Measurements from ENCODE around the gene HRH3.

The HRH3 gene

DNA sequence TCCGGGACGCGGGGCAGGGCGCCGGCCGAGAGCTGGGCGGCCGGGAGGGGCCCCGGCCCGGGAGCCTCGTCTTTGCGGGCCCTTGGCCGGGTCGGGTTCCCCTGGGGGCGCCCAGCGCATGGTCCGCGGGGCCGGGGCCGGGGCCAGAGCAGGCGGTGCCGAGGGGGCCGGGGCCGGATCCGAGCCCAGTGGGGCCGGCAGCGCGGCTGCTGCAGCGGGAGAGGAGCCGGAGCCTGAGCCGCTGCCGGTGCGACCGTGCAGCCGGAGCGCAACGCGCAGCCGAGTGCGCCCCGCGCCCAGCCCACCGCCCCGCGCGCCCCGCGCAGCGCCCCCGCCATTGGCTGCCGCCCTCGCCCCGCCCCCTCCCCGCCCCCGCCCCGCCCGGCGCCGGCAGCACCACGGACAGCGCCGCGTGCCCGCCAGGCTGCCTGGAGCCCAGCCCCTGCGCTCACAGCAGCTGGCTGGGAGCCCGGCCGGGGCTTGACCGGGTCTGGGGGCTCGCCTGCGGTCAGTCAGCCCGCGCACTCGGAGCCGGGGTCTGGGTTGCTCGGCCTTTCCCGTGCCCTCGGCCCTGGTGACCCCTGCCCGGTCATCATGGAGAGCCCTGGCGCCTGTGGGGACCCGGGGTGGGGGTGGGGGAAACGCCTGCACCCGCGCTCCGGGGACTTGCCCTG lies at the start of gene HRH3:
TSS of gene HRH3 (minus strand) at position 287 of the 674 bp plus-strand sequence. CDS start 308 bp downstream, outside the sequence.
- peak; percentile 12 for DNase-seq

DNA sequence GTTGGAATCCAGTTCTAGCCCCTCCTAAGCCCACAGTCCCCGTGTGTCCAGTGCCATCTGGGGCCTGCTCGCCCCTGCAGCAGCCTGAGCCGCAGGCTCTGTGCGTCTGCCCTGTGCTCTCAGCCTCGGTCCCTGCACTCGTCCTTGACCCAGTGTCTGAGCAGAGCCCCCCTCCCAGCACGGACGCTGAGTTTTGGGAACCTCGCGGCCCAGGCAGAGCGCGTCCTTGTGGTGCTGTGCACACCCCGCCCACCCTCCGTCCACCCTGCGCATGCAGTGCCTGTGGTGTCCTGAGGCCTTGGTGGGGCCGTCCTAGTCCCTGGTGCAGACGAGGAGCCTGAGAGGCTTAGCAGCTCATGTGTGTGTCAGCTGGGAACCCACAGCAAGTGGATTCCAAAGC lies 49.8 kb upstream of the HRH3 start:
- no peak for DNase-seq

DNA sequence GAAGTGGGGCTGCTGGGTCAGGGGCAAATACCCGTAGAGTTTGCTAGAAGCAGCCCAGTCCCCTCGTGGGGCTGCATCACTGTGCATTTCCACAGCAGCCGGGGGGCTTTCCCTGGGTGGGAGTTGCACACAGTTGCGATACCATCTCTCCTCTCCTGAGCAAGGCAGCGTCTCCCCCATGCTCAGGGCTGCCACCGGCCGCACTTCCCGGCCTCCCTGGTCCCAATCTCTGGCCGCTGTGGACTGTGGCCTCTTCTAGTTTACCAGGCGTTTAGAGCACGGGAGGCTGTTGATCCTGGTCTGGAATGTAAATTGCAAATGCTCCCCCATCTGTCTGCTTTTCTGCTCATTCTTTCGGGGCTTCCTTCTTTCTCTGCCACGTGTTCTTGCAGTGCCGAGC lies 49.3 kb upstream of the HRH3 start:
- no peak for DNase-seq

- DNase-seq, result no peak
Measured at GRCh38 chr20:62268228-62268900, 48.3 kb upstream of the HRH3 start.

- DNase-seq, result no peak
Measured at GRCh38 chr20:62267543-62267942, 47.5 kb upstream of the HRH3 start.

DNA sequence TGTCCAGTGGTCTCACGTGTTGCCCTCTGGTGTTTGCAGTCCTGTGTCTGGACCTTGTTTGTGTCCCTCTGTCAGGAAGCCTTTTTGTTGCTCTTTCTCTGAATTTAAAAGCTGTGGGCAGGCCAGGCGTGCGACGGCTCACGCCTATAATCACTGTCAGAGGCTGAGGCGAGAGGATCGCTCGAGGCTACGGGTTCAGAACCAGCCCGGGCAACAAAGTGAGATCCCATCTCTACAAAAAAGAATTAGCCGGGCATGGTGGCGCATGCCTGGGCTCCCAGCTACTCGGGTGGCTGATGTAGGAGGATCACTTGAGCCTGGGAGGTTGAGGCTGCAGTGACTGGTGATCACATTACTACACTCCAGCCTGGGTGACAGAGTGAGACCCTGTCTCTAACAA lies 46.8 kb upstream of the HRH3 start:
- no peak for DNase-seq

GRCh38 chr20:62266340-62266739 lies 46.3 kb upstream of the HRH3 start:
- no peak for DNase-seq

- DNase-seq, result no peak
Measured at GRCh38 chr20:62265365-62265764, 45.3 kb upstream of the HRH3 start.

DNA sequence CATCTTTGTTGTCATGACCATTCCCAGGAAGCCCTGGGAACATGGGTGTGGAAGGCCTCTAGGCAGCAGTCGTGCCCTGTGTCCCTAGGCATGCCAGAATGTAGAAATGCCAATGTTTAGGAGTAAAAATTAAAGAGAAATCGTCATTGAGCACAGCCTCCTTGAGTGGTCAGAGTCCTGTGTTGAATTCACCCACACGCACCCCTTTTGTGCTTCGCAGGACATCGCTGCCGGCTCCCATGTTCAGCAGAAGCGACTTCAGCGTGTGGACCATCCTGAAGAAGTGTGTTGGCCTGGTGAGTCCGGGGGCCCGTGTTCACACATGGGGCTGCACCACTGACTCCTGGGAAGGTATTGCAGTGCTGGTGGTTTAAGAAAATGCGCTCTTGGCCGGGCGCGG lies 43.3 kb upstream of the HRH3 start:
- no peak for DNase-seq

GRCh38 chr20:62262064-62262463 lies 42.0 kb upstream of the HRH3 start:
- no peak for DNase-seq

GRCh38 chr20:62259294-62259565 lies 39.2 kb upstream of the HRH3 start:
- no peak for DNase-seq

DNA sequence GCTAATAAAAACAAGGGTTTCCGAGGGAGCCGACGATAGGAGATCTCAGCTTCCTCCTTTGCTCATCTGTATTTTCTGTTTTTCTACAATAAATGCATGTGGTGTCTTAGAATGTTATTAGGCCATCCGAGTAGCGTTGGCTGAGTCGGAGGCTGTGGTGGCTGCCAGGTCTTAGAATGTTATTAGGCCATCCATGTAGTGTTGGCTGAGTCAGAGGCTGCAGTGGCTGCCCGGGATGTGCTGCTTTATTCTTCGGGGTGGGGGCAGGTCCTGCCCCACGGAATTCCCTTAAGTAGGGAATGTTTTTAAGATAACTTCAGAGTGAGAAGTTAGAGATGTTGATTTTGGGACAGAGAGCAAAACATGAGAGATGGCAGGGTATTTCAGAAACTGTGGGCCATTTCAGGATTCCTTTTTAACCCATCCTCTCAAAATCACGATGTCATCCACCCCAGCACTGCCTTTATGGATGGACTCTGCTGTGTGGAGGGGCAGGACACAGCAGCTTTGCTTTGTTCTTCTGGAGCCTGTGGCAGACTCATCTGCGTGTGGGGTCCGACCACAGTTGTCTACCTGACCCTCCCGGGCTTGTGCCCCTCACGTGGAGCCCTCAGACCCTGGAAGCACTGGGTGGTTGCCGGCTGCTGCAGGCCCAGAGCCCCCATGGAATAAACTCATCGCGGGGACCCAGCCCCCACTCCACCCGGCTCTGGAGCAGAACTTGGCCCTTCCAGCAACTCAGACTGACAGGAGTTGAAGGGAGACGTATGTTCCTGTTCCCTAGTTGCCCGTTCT lies 38.6 kb upstream of the HRH3 start:
- peak; percentile 73 for DNase-seq

DNA sequence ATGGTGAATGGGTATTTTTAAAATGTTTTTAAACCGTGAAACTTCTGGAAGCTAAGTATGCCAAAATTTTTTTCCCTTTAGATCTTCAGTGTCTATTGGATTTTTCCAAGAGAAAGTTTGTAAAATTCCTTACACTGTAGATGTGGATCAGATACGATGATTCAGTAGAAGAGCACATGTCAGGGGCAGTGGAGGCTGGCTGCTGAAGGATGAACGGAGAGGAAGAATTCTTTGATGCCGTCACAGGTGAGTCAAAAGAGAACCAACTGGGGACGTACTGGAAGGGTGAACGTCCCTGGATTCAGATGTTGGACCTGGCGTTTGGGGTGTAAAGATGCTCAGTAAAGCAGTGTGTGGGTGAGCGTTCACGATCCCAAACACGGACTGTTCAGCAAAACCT lies 35.9 kb upstream of the HRH3 start:
- DNase-seq, result no peak

DNA sequence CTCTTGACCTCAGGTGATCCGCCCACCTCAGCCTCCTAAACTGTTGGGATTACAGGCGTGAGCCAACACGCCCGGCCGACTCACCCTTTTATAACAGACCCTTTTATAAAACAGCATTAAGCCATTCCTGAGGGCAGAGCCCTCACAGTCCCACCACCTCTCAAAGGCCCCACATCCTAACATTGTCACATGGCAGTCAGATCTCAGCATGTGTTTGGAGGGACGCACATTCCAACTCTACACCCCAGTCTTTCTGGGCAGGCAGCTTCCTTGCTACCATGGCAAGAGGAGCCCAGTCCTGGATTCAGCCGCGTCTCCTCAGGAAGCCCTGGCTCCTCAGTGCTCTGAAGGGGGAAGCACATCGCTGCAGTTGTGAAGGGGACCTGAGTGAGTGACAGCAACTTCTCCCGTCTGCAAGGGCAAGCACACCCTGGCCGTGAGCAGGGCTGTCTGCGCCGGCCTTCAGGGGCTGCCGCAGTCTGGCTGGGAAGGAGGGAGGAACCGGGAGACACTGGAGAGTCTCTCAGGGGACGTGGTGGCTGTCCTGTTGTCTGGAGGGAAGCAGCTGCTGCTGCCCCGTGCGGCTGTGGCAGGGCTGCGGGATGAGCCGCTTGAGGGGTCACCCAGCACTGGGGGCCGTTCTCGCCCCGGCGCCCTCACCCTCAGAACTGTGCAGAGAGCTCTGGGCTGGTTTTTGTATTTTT lies 34.1 kb upstream of the HRH3 start:
- DNase-seq, result no peak

- no peak for DNase-seq
Measured at GRCh38 chr20:62253398-62253797, 33.3 kb upstream of the HRH3 start.

GRCh38 chr20:62252342-62252966 lies 32.4 kb upstream of the HRH3 start:
- DNase-seq, result peak; percentile 25

DNA sequence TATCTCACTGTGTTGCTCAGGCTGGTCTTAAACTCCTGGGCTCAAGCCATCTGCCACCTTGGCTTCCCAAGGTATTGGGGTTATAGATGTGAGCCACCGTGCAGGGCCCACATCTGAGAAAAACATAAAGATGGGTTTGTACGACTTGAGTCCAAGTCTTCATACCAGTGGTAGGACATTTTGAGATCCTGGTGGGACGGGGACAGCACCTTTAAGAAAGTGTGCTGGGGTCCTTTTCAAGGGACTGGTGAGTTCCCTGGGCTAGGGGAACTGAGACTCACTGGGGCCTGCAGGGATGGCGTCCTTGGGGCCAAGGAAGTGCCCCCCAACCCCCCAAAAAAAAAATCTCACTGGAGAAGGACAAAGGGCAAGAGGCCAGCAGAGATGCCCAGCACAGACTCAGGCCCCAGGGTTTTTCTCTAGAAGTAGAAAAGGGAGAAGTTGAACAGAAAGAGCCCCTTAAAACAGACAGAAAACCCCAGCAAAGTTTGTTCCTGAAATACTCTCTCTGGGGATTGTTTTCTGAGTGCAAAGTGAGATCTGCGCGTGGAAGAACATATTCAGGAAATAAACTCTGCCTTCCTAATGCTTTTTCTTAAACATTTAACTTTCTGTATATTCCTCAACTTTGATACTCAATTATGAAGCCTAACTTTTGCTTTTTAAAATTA lies 28.9 kb upstream of the HRH3 start:
- DNase-seq, result no peak

DNA sequence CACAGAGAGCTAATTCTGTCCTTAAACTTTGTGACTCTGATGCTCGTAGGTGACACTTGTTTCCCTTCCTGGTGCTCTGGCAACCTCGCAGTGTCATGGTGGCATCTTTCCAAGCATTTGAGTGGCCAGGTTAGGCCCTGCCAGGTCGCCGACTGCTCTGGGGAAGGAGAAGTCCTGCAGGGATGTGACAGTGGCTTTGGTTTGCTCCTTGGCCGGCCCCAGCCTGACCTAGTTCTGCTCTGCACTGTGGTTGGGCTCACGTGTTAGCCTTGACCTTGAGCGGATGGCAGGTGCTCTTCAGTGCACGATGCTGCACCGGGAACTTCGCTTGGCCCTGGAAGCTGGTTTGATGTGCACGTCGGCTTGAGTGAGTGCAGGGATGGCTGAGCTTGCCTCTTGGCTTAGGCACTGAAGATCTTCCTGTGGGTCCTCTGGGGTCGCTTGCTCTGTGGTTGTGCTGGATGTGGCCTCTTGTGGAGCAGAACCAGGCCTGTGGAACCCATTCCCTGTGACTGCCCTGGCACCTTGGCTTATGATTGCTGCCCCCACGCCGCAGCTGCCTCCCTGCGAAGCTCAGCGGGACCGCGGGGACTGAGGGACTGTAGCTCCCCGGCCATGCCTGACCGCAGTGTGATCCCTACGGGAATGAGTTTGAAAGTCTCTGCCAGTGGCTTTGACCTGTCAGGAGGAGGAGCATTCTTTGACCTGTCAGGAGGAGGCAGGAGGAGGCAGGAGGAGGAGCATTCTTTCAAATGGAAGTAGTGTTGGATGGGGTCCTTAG lies 27.0 kb upstream of the HRH3 start:
- no peak for DNase-seq

GRCh38 chr20:62246431-62246830 lies 26.4 kb upstream of the HRH3 start:
- DNase-seq, result no peak

GRCh38 chr20:62245911-62246280 lies 25.8 kb upstream of the HRH3 start:
- DNase-seq, result no peak

DNA sequence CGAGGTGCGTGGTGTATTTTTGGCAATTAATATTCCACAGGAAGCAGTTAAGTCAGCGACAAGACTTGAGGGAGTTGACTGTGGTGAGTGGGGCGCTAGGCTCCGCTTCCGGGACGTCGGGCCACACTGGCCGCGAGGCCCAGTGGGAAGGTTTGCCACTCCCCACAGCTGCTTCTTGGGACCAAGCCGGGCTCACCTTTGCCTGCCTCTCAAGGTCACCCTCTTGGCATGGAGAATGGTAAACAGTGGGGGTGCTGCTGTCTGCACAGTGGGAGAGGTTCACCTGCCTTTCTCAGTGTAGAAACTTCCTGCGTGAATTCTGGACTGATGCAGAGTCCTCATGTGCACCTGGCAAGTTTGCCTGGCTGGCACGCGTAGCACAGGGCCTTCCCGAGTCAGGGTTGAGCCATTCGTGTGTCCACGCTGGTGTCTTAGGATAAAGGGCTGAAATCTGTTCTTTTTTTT lies 24.6 kb upstream of the HRH3 start:
- DNase-seq, result no peak

All from fibroblast of upper back skin (primary cell).